ENCODE measurements around the gene IDH3G. TPM values are rescaled to one million over a fixed set of nuclear protein-coding genes. Genes with fewer than 3 reads are reported as not detected.
"Not testable (repeated sequence)": the region's sequence is repeated elsewhere in the genome, so short reads cannot be mapped to it uniquely, and the experiment has no call there.

IDH3G gene
- total RNA-seq, 1 donor from 2014 or later = 351 TPM

DNA sequence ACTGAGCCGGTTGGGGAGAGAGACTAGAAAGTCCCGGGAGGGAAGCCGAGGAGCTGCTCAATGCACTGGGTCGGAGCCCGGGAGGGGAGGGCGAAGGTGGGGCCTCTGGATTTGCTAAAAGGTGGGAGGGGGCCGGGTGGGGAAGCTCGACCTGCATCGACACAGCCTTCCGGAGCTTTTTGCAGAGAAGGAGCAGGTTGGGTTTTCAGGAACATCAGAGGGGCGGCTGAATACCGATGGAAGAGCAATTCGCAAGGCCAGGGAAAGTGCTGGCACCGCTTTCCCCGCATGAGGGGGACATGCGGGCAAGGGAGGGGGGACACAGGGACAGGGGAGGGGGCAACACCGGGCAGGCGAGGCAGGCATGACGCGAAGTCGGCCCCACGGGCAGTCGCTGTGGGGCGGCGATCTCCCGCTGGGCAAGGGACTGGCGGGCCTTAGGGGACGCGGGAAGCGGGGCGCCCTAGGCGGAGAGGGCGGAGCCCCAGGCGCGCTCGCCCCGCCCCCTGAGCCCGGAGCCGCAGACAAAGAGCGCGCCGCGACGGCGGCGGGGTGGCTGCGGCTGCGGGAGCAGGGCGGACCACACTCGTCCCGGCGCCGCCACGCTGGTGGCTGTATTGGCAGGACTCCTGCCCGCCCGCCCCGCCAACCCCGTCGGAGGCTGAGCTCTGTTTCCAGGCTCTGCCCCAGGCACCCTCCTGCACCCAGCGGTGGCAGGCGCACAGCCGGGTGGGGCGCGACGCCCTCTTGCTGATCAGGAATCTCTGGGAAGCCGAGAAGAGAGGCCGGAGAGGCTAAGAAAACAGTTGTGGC, 24.6 kb upstream of the IDH3G start:
- TF ChIP-seq, protein P1, sequence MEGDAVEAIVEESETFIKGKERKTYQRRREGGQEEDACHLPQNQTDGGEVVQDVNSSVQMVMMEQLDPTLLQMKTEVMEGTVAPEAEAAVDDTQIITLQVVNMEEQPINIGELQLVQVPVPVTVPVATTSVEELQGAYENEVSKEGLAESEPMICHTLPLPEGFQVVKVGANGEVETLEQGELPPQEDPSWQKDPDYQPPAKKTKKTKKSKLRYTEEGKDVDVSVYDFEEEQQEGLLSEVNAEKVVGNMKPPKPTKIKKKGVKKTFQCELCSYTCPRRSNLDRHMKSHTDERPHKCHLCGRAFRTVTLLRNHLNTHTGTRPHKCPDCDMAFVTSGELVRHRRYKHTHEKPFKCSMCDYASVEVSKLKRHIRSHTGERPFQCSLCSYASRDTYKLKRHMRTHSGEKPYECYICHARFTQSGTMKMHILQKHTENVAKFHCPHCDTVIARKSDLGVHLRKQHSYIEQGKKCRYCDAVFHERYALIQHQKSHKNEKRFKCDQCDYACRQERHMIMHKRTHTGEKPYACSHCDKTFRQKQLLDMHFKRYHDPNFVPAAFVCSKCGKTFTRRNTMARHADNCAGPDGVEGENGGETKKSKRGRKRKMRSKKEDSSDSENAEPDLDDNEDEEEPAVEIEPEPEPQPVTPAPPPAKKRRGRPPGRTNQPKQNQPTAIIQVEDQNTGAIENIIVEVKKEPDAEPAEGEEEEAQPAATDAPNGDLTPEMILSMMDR (IDR thresholded peaks at IDR 0.05) = no peak
- Histone ChIP-seq H3K27ac (no peak overlapping the region), H3K4me3 (peak overlapping the region; percentile 42 to 59), H3K27me3 (no peaks in the 10 kb centered on the region), H3K4me1 (no peaks in the 10 kb centered on the region), H3K9me3 (no peaks in the 10 kb centered on the region), H3K36me3 (no peaks in the 10 kb centered on the region)
- DNase-seq (ENCODE audit: low spot score in 2 of 2) = no peak
- intact Hi-C loops (cut with DNase I) = no loop called here

DNA sequence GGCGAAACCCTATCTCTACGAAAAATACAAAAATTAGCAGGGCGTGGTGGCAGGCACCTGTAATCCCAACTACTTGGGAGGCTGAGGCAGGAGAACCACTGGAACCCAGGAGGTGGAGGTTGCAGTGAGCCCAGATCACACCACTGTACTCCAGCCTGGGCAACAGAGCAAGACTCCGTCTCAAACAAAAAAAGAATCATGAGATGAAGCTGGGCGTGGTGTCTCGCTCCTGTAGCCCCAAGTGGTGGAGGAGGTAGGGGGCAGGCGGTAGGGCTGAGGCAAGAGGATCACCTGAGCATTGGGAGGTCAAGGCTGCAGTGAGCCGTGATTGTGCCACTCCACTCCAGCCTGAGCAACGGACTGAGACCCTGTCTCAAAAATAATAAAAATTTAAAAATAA, 23.9 kb upstream of the IDH3G start:
- H3K9me3 ChIP-seq; H3K4me1 ChIP-seq; H3K27ac ChIP-seq; H3K36me3 ChIP-seq; H3K27me3 ChIP-seq; H3K4me3 ChIP-seq; intact Hi-C loops (cut with DNase I); DNase-seq (ENCODE audit: low spot score in 2 of 2): not testable (repeated sequence)

DNA sequence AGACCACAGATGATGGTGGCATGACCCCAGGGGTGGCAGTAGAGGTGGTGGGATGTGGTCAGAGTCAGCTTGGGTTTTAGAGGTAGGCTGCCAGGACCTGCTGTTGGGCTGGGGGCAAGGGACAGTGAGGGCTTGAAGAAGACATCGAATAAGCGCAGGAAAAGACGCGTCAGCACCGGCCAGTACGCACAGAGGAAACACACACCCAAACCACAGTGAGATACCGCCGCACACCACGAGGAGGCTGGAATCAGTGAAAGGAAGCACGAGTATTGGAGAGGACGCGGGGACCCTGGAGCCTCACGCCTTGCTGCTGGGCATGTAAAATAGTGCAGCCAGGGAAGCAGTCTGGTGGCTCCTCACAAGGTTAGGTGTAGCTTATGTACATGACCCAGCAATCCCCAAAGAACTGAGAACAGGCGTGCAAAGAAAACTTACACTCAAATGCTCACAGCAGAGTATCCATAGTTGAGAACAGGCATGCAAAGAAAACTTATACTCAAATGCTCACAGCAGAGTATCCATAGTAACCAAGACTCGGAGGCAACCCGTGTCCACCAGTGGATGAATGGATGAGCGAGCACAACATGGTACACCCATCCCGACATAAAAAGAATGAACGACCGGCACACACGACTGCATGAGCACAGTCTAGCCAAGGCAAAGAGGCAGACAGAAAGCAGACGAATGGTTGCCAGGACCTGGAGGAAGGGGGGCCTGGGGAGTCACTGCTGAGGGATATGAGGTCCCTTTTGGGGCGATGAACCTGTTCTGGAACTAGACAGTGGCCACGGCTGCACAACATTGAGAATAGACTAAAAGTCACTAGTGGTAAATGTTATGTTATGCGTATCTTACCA, 22.9 kb upstream of the IDH3G start:
- H3K4me3 ChIP-seq = no peak overlapping the region
- no peak overlapping the region for H3K27ac ChIP-seq
- intact Hi-C loops (cut with DNase I) = no loop called here
- H3K36me3 ChIP-seq = no peaks in the 10 kb centered on the region
- DNase-seq (ENCODE audit: low spot score in 2 of 2) = no peak
- TF ChIP-seq, protein P1 (IDR thresholded peaks at IDR 0.05) = no peak
- H3K4me1 ChIP-seq = no peaks in the 10 kb centered on the region
- H3K9me3 ChIP-seq = no peaks in the 10 kb centered on the region
- no peaks in the 10 kb centered on the region for H3K27me3 ChIP-seq

DNA sequence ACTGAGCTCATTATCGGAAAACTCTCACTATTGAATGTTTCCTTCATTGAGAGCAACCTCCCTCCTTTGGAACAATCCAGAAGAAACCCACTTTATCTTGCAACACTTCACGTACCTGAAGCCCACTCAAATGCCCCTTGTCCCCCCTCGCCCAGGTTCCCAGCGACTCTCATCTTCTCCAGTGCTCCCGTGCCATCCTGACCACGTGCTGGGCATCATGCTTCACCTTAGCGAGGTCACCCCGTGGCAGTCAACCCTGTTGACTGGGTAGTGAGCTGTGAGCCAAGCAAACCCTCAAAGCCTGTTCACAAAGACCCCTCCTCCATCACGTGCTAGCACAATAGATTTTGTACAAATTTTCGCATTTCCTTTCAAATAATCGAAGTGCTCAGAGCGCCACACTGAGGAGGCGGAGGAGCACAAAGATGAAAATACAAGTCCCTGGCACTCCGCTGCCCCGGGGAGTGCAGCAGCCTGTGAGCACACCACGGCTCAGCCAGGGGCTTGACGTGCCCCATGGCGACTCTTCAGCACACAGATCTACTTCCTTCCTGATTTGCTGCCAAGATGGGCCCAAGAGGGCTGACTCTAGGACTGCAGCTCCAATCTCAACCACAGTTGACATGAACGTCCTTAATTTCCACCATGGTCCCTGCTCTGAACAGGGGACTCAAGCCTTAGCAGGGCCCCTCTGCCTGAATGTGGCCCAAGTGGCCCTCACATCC, 20.6 kb upstream of the IDH3G start:
- Histone ChIP-seq H3K9me3 (no peaks in the 10 kb centered on the region), H3K27ac (no peak overlapping the region), H3K36me3 (no peaks in the 10 kb centered on the region), H3K4me3 (no peak overlapping the region), H3K4me1 (no peaks in the 10 kb centered on the region), H3K27me3 (no peaks in the 10 kb centered on the region)
- DNase-seq (ENCODE audit: low spot score in 2 of 2) = no peak
- TF ChIP-seq, protein P1 (IDR thresholded peaks at IDR 0.05) = no peak
- intact Hi-C loops (cut with DNase I) = no loop called here

DNA sequence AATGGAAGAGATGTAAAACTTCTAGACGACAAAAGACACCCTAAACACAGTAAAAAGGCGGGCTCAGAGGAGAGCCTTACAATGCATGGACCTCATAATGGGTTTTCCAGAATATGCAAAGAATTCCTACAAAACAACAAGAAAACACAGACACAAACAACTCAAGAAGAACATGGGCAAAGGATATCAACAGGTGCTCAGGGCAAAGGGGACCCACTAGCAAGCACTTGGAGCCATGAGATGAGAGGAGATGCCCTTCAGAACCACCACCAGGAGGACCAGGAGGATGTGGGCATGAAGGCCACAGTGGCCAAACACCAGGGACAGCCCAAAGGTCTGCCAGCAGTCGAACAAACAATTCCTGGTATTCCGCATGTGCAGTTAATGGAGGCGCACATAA, 19.0 kb upstream of the IDH3G start:
- no peaks in the 10 kb centered on the region for H3K27me3 ChIP-seq
- intact Hi-C loops (cut with DNase I) = no loop called here
- no peaks in the 10 kb centered on the region for H3K9me3 ChIP-seq

More for the DNA sequence above, 19.0 kb upstream of the IDH3G start:
- H3K27ac ChIP-seq = no peak overlapping the region
- H3K36me3 ChIP-seq = no peaks in the 10 kb centered on the region
- H3K4me1 ChIP-seq = no peaks in the 10 kb centered on the region
- no peak for DNase-seq (ENCODE audit: low spot score in 2 of 2)
- TF ChIP-seq, protein P1 (IDR thresholded peaks at IDR 0.05) = no peak
- no peak overlapping the region for H3K4me3 ChIP-seq

Measured in ascending aorta (tissue), 2 donors.